Measurements from ENCODE around the gene PGAM1.
"Not testable (repeated sequence)": the region's sequence is repeated elsewhere in the genome, so short reads cannot be mapped to it uniquely, and the experiment has no call there.

PGAM1 gene

DNA sequence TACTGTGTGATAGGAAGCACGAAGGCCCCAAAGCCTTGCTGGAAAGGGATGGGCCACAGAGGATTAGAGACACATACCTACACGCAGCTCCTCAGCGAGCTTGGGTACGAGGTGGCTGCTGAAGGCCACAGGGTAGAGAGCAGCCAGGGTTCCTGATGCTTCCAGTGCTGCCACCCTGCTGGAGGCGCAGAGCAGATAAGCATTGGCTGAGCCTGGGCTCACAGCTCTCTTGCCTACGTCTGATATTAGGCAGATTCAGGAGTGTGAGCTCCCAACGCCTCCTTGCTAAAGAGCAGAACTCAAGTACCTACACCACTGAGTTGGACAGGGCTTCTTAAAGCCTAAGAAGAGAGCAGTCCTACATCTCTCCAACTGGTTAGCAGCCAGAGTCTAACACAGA is 40.0 kb downstream of the PGAM1 start:
- no CpG with 5 or more reads among the region's 7 CpGs for WGBS, 2 donors (ENCODE audit: extremely low coverage in 2 of 2, insufficient read length in 2 of 2, insufficient replicate concordance in 1 of 2)
- no peak overlapping the region for H2AFZ ChIP-seq (ENCODE audit: low read length)
- H4K91ac ChIP-seq (ENCODE audit: low read depth, low read length, poor library complexity) = no peak overlapping the region
- H3K9ac ChIP-seq (ENCODE audit: low read depth, low read length, poor library complexity) = no peak overlapping the region
- no peak overlapping the region for H2BK12ac ChIP-seq (ENCODE audit: low read length)
- H3K4ac ChIP-seq (ENCODE audit: low read length) = no peak overlapping the region
- no peaks in the 10 kb centered on the region for H3K4me1 ChIP-seq (ENCODE audit: control insufficient read depth in 2 of 2, insufficient read depth in 1 of 2, low read depth in 1 of 2, low read length in 2 of 2)
- peak overlapping the region; percentile 43 for H3K23ac ChIP-seq (ENCODE audit: low read depth, low read length, poor library complexity)
- no peak overlapping the region for H3K4me2 ChIP-seq (ENCODE audit: insufficient read depth, low read length, poor library complexity, severe bottlenecking)
- H3K36me3 ChIP-seq (replicated peaks in 1 of 2; ENCODE audit: control insufficient read depth in 2 of 2, insufficient read depth in 2 of 2, low read length in 2 of 2) = peaks cover 68 to 99% of the 10 kb centered on the region in 2 donors
- H4K8ac ChIP-seq (ENCODE audit: low read depth, low read length) = no peak overlapping the region
- no peak overlapping the region for H3K18ac ChIP-seq (ENCODE audit: low read length)
- H3K4me3 ChIP-seq (ENCODE audit: low read length in 2 of 2) = no peak overlapping the region
- no peak overlapping the region for H3K14ac ChIP-seq (ENCODE audit: low read length)
- H2BK5ac ChIP-seq (ENCODE audit: low read length) = no peak overlapping the region
- no peak overlapping the region for H3K27ac ChIP-seq (replicated peaks; ENCODE audit: low read length)
- H2BK120ac ChIP-seq (ENCODE audit: low read depth, low read length) = no peak overlapping the region
- no peak for DNase-seq (ENCODE audit: low spot score)
- no peak overlapping the region for H2BK15ac ChIP-seq (ENCODE audit: low read length)
- no peak overlapping the region for H2AK5ac ChIP-seq (ENCODE audit: low read depth, low read length)
- no peaks in the 10 kb centered on the region for H3K9me3 ChIP-seq (replicated peaks in 1 of 2; ENCODE audit: control insufficient read depth in 2 of 2, insufficient read depth in 1 of 2, low read depth in 1 of 2, low read length in 2 of 2)
- H3K79me1 ChIP-seq (ENCODE audit: low read depth, low read length) = no peaks in the 10 kb centered on the region
- no peaks in the 10 kb centered on the region for H3K27me3 ChIP-seq (ENCODE audit: control insufficient read depth in 3 of 3, insufficient read depth in 3 of 3, low read depth in 1 of 3, low read length in 3 of 3)

DNA sequence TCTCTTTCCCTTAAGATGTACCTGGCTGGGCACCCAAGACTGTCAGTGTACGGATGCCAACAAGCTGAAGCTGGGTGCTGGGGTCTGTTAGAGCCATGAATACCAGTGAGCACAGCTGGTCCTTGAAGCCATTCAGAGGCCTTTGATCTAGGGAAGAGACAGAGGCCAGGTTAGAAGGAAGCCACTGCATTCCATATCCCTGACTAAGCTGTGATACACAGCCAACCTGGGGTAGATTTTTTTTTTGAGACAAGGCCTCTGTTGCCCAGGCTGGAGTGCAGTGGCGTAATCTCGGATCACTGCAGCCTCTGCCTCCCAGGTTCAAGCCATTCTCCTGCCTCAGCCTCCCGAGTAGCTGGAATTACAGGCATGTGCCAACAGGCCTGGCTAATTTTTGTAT is 40.8 kb downstream of the PGAM1 start:
- H3K27ac ChIP-seq (replicated peaks; ENCODE audit: low read length) = no peak overlapping the region
- WGBS, 2 donors (ENCODE audit: extremely low coverage in 2 of 2, insufficient read length in 2 of 2, insufficient replicate concordance in 1 of 2) = no CpG with 5 or more reads among the region's 4 CpGs
- peaks cover 60 to 99% of the 10 kb centered on the region in 2 donors for H3K36me3 ChIP-seq (replicated peaks in 1 of 2; ENCODE audit: control insufficient read depth in 2 of 2, insufficient read depth in 2 of 2, low read length in 2 of 2)

DNA sequence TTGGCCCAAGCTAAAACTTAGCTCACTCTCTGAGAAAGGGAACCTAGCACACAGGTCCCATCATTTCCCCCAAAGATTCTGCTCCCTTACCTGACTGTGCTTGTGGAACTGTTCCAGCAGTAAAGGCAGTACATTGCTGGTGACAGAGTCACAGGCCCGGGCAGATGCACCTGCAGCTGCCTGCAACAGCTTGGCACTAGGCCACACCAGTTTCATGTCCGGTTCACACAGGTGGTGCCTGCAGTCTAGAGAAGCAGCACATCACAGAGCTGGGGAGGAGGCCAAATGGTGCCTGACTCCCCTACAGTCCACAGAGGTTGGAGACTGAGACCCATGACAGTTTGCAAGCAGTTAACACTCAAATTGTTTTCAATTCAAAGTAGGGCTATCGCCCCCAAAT is 42.2 kb downstream of the PGAM1 start:
- H3K4me1 ChIP-seq (ENCODE audit: control insufficient read depth in 2 of 2, insufficient read depth in 1 of 2, low read depth in 1 of 2, low read length in 2 of 2) = no peaks in the 10 kb centered on the region
- no peaks in the 10 kb centered on the region for H3K79me1 ChIP-seq (ENCODE audit: low read depth, low read length)
- H3K27ac ChIP-seq (replicated peaks; ENCODE audit: low read length) = no peak overlapping the region
- no peak overlapping the region for H2AK5ac ChIP-seq (ENCODE audit: low read depth, low read length)
- no peak overlapping the region for H3K4me2 ChIP-seq (ENCODE audit: insufficient read depth, low read length, poor library complexity, severe bottlenecking)
- DNase-seq (ENCODE audit: low spot score) = no peak
- no peak overlapping the region for H4K91ac ChIP-seq (ENCODE audit: low read depth, low read length, poor library complexity)
- H3K18ac ChIP-seq (ENCODE audit: low read length) = no peak overlapping the region
- no peak overlapping the region for H2BK5ac ChIP-seq (ENCODE audit: low read length)
- peaks cover 53 to 98% of the 10 kb centered on the region in 2 donors for H3K36me3 ChIP-seq (replicated peaks in 1 of 2; ENCODE audit: control insufficient read depth in 2 of 2, insufficient read depth in 2 of 2, low read length in 2 of 2)
- no peaks in the 10 kb centered on the region for H3K27me3 ChIP-seq (ENCODE audit: control insufficient read depth in 3 of 3, insufficient read depth in 3 of 3, low read depth in 1 of 3, low read length in 3 of 3)
- no peak overlapping the region for H3K4ac ChIP-seq (ENCODE audit: low read length)
- H2AFZ ChIP-seq (ENCODE audit: low read length) = no peak overlapping the region
- no peak overlapping the region for H2BK15ac ChIP-seq (ENCODE audit: low read length)
- no CpG with 5 or more reads among the region's 3 CpGs for WGBS, 2 donors (ENCODE audit: extremely low coverage in 2 of 2, insufficient read length in 2 of 2, insufficient replicate concordance in 1 of 2)
- no peak overlapping the region for H3K4me3 ChIP-seq (ENCODE audit: low read length in 2 of 2)
- H3K9ac ChIP-seq (ENCODE audit: low read depth, low read length, poor library complexity) = no peak overlapping the region
- peak overlapping the region; percentile 62 for H3K23ac ChIP-seq (ENCODE audit: low read depth, low read length, poor library complexity)
- no peak overlapping the region for H4K8ac ChIP-seq (ENCODE audit: low read depth, low read length)
- H2BK120ac ChIP-seq (ENCODE audit: low read depth, low read length) = no peak overlapping the region
- H2BK12ac ChIP-seq (ENCODE audit: low read length) = no peak overlapping the region
- H3K9me3 ChIP-seq (replicated peaks in 1 of 2; ENCODE audit: control insufficient read depth in 2 of 2, insufficient read depth in 1 of 2, low read depth in 1 of 2, low read length in 2 of 2) = no peaks in the 10 kb centered on the region
- H3K14ac ChIP-seq (ENCODE audit: low read length) = no peak overlapping the region

More for the DNA sequence above, 40.8 kb downstream of the PGAM1 start:
- Histone ChIP-seq H3K4me2 (ENCODE audit: insufficient read depth, low read length, poor library complexity, severe bottlenecking) (no peak overlapping the region), H3K9ac (ENCODE audit: low read depth, low read length, poor library complexity) (no peak overlapping the region), H2BK15ac (ENCODE audit: low read length) (no peak overlapping the region), H4K91ac (ENCODE audit: low read depth, low read length, poor library complexity) (no peak overlapping the region), H3K9me3 (replicated peaks in 1 of 2; ENCODE audit: control insufficient read depth in 2 of 2, insufficient read depth in 1 of 2, low read depth in 1 of 2, low read length in 2 of 2) (no peaks in the 10 kb centered on the region), H2BK12ac (ENCODE audit: low read length) (no peak overlapping the region), H2AK5ac (ENCODE audit: low read depth, low read length) (no peak overlapping the region), H2AFZ (ENCODE audit: low read length) (no peak overlapping the region), H2BK120ac (ENCODE audit: low read depth, low read length) (no peak overlapping the region), H2BK5ac (ENCODE audit: low read length) (no peak overlapping the region), H3K14ac (ENCODE audit: low read length) (no peak overlapping the region), H4K8ac (ENCODE audit: low read depth, low read length) (no peak overlapping the region), H3K4me1 (ENCODE audit: control insufficient read depth in 2 of 2, insufficient read depth in 1 of 2, low read depth in 1 of 2, low read length in 2 of 2) (no peaks in the 10 kb centered on the region), H3K23ac (ENCODE audit: low read depth, low read length, poor library complexity) (no peak overlapping the region), H3K79me1 (ENCODE audit: low read depth, low read length) (no peaks in the 10 kb centered on the region), H3K4me3 (ENCODE audit: low read length in 2 of 2) (no peak overlapping the region), H3K4ac (ENCODE audit: low read length) (no peak overlapping the region), H3K18ac (ENCODE audit: low read length) (no peak overlapping the region), H3K27me3 (ENCODE audit: control insufficient read depth in 3 of 3, insufficient read depth in 3 of 3, low read depth in 1 of 3, low read length in 3 of 3) (no peaks in the 10 kb centered on the region)
- no peak for DNase-seq (ENCODE audit: low spot score)

DNA sequence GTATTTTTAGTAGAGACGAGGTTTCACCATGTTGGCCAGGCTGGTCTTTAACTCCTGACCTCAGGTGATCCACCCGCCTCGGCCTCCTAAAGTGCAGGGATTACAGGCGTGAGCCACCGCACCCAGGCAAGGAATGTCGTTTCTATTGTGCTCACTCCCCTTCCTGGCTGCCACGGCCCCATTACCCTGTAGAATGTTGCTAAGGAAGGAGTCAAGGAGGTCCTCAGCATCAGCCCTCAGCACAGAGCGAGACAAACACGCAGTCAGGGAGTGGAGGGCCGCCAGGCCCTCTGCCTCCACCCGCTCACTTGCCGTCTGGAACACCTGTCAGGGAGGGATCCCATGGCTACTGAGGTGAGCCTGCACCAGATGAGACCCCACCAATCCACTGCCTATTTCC is 42.8 kb downstream of the PGAM1 start:
- H4K91ac ChIP-seq (ENCODE audit: low read depth, low read length, poor library complexity); H3K79me1 ChIP-seq (ENCODE audit: low read depth, low read length); H3K4me1 ChIP-seq (ENCODE audit: control insufficient read depth in 2 of 2, insufficient read depth in 1 of 2, low read depth in 1 of 2, low read length in 2 of 2); H3K4ac ChIP-seq (ENCODE audit: low read length); H3K4me2 ChIP-seq (ENCODE audit: insufficient read depth, low read length, poor library complexity, severe bottlenecking); H3K23ac ChIP-seq (ENCODE audit: low read depth, low read length, poor library complexity); H3K14ac ChIP-seq (ENCODE audit: low read length); H2BK5ac ChIP-seq (ENCODE audit: low read length); H4K8ac ChIP-seq (ENCODE audit: low read depth, low read length); H3K4me3 ChIP-seq (ENCODE audit: low read length in 2 of 2); DNase-seq (ENCODE audit: low spot score); H3K27ac ChIP-seq (replicated peaks; ENCODE audit: low read length); H3K9me3 ChIP-seq (replicated peaks in 1 of 2; ENCODE audit: control insufficient read depth in 2 of 2, insufficient read depth in 1 of 2, low read depth in 1 of 2, low read length in 2 of 2); H2BK12ac ChIP-seq (ENCODE audit: low read length); H3K27me3 ChIP-seq (ENCODE audit: control insufficient read depth in 3 of 3, insufficient read depth in 3 of 3, low read depth in 1 of 3, low read length in 3 of 3); H2AK5ac ChIP-seq (ENCODE audit: low read depth, low read length); H2AFZ ChIP-seq (ENCODE audit: low read length); H3K18ac ChIP-seq (ENCODE audit: low read length); H2BK15ac ChIP-seq (ENCODE audit: low read length); H2BK120ac ChIP-seq (ENCODE audit: low read depth, low read length): not testable (repeated sequence)
- Histone ChIP-seq H3K9ac (ENCODE audit: low read depth, low read length, poor library complexity) (peak overlapping the region; percentile 33), H3K36me3 (replicated peaks in 1 of 2; ENCODE audit: control insufficient read depth in 2 of 2, insufficient read depth in 2 of 2, low read length in 2 of 2) (peaks cover 51 to 98% of the 10 kb centered on the region in 2 donors)
- WGBS, 2 donors (ENCODE audit: extremely low coverage in 2 of 2, insufficient read length in 2 of 2, insufficient replicate concordance in 1 of 2) = no CpG with 5 or more reads among the region's 12 CpGs

Measured in neuronal stem cell (in vitro differentiated cells).